Measurements from ENCODE around the gene SNX15.

The SNX15 gene

GRCh38 chr11:65056999-65057398, 29.8 kb downstream of the SNX15 start:
- no peak for DNase-seq (ENCODE audit: low read depth in 2 of 2)

- no peak for DNase-seq (ENCODE audit: low read depth in 2 of 2)
These were observed 30.3 kb downstream of the SNX15 start for GRCh38 chr11:65057526-65057925.

- DNase-seq (ENCODE audit: low read depth in 2 of 2) = no peak
These were observed 30.8 kb downstream of the SNX15 start for GRCh38 chr11:65058012-65058411.

- DNase-seq (ENCODE audit: low read depth in 2 of 2) = no peak
These were observed 31.3 kb downstream of the SNX15 start, which contains the start of gene NAALADL1 for GRCh38 chr11:65058419-65059054. Gene NAALADL1 (minus strand): TSS chr11:65058553. CDS start chr11:65058521, 32 bp downstream.

GRCh38 chr11:65059523-65059922, 32.3 kb downstream of the SNX15 start:
- DNase-seq (ENCODE audit: low read depth in 2 of 2) = no peak

- DNase-seq (ENCODE audit: low read depth in 2 of 2) = no peak
These were observed 33.0 kb downstream of the SNX15 start for GRCh38 chr11:65059959-65060824.

- no peak for DNase-seq (ENCODE audit: low read depth in 2 of 2)
These were observed 33.7 kb downstream of the SNX15 start for GRCh38 chr11:65060913-65061408.

GRCh38 chr11:65063532-65063931, 36.3 kb downstream of the SNX15 start:
- DNase-seq (ENCODE audit: low read depth in 2 of 2) = no peak

GRCh38 chr11:65064847-65065240, 37.6 kb downstream of the SNX15 start:
- no peak for DNase-seq (ENCODE audit: low read depth in 2 of 2)

GRCh38 chr11:65065851-65066250, 38.6 kb downstream of the SNX15 start:
- no peak for DNase-seq (ENCODE audit: low read depth in 2 of 2)

- no peak for DNase-seq (ENCODE audit: low read depth in 2 of 2)
These were observed 39.1 kb downstream of the SNX15 start for GRCh38 chr11:65066315-65066714.

- no peak for DNase-seq (ENCODE audit: low read depth in 2 of 2)
These were observed 39.6 kb downstream of the SNX15 start for GRCh38 chr11:65066805-65067291.

- DNase-seq (ENCODE audit: low read depth in 2 of 2) = no peak
These were observed 40.2 kb downstream of the SNX15 start for GRCh38 chr11:65067446-65067845.

GRCh38 chr11:65069217-65069616, 42.0 kb downstream of the SNX15 start:
- DNase-seq (ENCODE audit: low read depth in 2 of 2) = no peak

GRCh38 chr11:65071907-65072630, 44.8 kb downstream of the SNX15 start:
- no peak for DNase-seq (ENCODE audit: low read depth in 2 of 2)

GRCh38 chr11:65072631-65072966, 45.4 kb downstream of the SNX15 start:
- no peak for DNase-seq (ENCODE audit: low read depth in 2 of 2)

- no peak for DNase-seq (ENCODE audit: low read depth in 2 of 2)
These were observed 50.2 kb downstream of the SNX15 start for GRCh38 chr11:65077451-65077850.

GRCh38 chr11:65078151-65078550, 50.9 kb downstream of the SNX15 start:
- peak; percentile 53 to 60 for DNase-seq (ENCODE audit: low read depth in 2 of 2)

GRCh38 chr11:65078786-65079342, 51.6 kb downstream of the SNX15 start:
- DNase-seq (ENCODE audit: low read depth in 2 of 2) = no peak

- no peak for DNase-seq (ENCODE audit: low read depth in 2 of 2)
These were observed 56.0 kb downstream of the SNX15 start for GRCh38 chr11:65083134-65083833.

Data from activated CD4-positive, alpha-beta T cell treated with anti-CD3 and anti-CD28 coated beads for 24 hours (primary cell).